GM10266 (cell line): ENCODE data around the gene EDRF1.

Source experiments
- DNase-seq: peaks from one replicate; pipeline ENCODE4 v3.0.0; 2012; ENCODE audit errors: extremely low spot score
- CTCF ChIP-seq: IDR thresholded peaks from 2 replicates; pipeline ENCODE4 v1.5.1; 2012; ENCODE audit warnings: mild to moderate bottlenecking, low read depth; ENCODE audit not compliant: control insufficient read depth, insufficient read depth; ENCODE audit errors: missing control alignments

Gene EDRF1

GRCh38 chr10:125698481-125698998 is 21.0 kb upstream of the EDRF1 start:
- DNase-seq: no peak
- TF ChIP-seq CTCF: no peak

GRCh38 chr10:125699562-125700143 is 19.9 kb upstream of the EDRF1 start:
- TF ChIP-seq CTCF: no peak
- DNase-seq: no peak

GRCh38 chr10:125700355-125700911 is 19.1 kb upstream of the EDRF1 start:
- TF ChIP-seq CTCF: no peak
- DNase-seq: no peak

- TF ChIP-seq CTCF: no peak
- DNase-seq: no peak
These were observed 11.7 kb upstream of the EDRF1 start for GRCh38 chr10:125707541-125708468.

GRCh38 chr10:125708971-125709503 is 10.5 kb upstream of the EDRF1 start:
- DNase-seq: no peak
- TF ChIP-seq CTCF: no peak

GRCh38 chr10:125709553-125710474 is 9.7 kb upstream of the EDRF1 start:
- TF ChIP-seq CTCF: no peak
- no peak for DNase-seq
